Esophagus squamous epithelium (tissue), 4 donors: ENCODE data around the gene ZER1.

ENCODE experiments used
- POLR2A ChIP-seq, 4 donors: fragments of 450-650 bp; IDR thresholded peaks; one replicate each; pipeline ENCODE4 v1.6.1; 2017; ENCODE audit warnings: antibody characterized with exemption in 4 of 4, mild to moderate bottlenecking in 4 of 4, moderate library complexity in 3 of 4
- TF ChIP-seq, protein P1 (sequence below), 6 experiments: fragments of 450-650 bp in 4 of 6; fragments of 200-600 bp in 2 of 6; sonication (generic) in 2 of 6; IDR thresholded peaks; one replicate each; pipeline ENCODE4 v1.5.1; 2016 to 2019; ENCODE audit warnings: antibody characterized with exemption in 6 of 6, mild to moderate bottlenecking in 4 of 6, moderate library complexity in 4 of 6

DNA sequence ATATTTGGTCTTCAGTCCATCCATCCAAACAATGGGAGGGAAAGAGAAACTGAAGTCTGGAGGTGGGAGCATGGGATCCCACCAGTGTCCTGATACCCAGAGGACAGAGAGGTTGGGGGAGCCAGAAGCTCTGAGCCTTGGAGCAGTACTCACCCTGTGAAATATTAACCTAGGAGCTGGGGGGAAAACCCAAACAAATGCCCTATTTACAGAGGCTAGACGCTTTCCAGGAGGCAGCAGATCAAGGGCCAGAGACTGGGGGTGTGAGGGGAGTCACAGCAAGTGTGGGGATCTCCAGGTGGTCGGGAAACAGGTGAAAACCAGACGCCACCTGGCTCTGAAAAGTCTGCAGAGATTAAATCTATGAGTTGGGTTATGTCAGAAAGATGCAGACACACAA lies 6.2 kb downstream of the ZER1 start:
- TF ChIP-seq, protein P1, sequence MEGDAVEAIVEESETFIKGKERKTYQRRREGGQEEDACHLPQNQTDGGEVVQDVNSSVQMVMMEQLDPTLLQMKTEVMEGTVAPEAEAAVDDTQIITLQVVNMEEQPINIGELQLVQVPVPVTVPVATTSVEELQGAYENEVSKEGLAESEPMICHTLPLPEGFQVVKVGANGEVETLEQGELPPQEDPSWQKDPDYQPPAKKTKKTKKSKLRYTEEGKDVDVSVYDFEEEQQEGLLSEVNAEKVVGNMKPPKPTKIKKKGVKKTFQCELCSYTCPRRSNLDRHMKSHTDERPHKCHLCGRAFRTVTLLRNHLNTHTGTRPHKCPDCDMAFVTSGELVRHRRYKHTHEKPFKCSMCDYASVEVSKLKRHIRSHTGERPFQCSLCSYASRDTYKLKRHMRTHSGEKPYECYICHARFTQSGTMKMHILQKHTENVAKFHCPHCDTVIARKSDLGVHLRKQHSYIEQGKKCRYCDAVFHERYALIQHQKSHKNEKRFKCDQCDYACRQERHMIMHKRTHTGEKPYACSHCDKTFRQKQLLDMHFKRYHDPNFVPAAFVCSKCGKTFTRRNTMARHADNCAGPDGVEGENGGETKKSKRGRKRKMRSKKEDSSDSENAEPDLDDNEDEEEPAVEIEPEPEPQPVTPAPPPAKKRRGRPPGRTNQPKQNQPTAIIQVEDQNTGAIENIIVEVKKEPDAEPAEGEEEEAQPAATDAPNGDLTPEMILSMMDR (IDR thresholded peaks at IDR 0.05), result no peak
- TF ChIP-seq POLR2A (IDR thresholded peaks at IDR 0.05), result no peak
